NCI-H345 treated with DMSO at 0.1 percent for 48 hours (cell line): ENCODE measurements around the gene NPIPA5.
"Not testable (repeated sequence)": the region's sequence is repeated elsewhere in the genome, so short reads cannot be mapped to it uniquely, and the experiment has no call there.

Experiments used
- DNase-seq: peaks from one replicate; lab custom pipeline; 2025; ENCODE audit not compliant: unreplicated experiment; lab: John Stamatoyannopoulos, UW

Gene NPIPA5

DNA sequence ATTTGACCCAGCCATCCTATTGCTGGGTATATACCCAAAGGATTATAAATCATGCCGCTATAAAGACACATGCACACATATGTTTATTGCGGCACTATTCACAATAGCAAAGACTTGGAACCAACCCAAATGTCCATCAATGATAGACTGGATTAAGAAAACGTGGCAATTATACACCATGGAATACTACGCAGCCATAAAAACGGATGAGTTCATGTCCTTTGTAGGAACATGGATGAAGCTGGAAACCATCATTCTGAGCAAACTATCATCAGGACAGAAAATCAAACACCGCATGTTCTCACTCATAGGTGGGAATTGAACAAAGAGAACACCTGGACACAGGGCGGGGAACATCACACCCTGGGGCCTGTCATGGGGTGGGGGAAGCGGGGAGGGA lies 14.9 kb upstream of the NPIPA5 start:
- not testable (repeated sequence) for DNase-seq

DNA sequence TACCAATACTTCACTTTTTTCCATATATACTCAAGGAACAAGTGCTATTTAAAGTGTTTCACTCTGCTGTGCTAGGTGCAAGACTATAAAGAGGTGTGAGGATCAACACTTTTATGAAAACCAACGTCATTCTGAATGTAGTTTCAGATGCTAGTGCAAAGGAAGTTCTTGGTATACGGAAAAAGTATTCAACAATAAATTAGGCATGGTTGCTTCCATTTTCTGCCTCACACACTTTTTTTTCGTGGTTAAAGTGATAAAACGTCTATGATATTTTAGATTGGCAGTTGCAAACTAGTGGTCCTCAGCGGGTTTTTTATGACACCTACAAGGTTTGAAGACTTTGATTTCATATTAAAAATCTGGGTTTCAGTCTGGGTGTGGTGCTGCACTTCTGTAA lies 11.8 kb upstream of the NPIPA5 start:
- not testable (repeated sequence) for DNase-seq

DNA sequence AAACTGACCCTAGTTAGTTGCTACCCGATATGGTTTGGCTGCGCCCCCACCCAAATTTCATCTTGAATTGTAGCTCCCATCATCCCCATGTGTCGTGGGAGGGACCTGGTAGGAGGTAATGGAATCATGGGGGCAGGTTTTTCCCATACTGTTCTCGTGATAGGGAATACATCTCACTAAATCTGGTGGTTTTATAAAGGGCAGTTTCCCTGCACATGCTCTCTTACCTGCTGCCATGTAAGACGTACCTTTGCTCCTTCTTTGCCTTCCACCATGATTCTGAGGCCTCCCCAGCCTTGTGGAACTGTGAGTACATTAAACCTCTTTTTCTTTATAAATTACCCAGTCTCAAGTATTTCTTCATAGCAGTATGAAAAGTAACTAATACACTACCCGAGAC lies 10.0 kb upstream of the NPIPA5 start:
- DNase-seq = not testable (repeated sequence)

- DNase-seq = not testable (repeated sequence)
Observed at GRCh38 chr16:15382810-15383209, 4.7 kb upstream of the NPIPA5 start.

DNA sequence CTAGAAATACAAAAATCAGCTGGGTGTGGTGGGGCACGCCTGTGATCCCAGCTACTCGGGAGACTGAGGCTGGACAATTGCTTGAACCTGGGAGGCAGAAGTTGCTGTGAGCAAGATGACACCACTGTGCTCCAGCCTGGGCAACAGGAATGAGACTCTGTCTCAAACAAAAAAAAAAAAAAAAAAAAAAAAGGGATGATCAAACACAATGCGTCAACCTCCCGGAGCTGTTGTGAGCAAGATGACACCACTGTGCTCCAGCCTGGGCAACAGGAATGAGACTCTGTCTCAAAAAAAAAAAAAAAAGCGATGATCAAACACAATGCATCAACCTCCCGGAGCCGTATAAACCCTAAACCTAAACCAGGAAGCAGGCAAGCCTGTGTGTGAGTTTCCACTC lies 20.6 kb downstream of the NPIPA5 start:
- DNase-seq = not testable (repeated sequence)

DNA sequence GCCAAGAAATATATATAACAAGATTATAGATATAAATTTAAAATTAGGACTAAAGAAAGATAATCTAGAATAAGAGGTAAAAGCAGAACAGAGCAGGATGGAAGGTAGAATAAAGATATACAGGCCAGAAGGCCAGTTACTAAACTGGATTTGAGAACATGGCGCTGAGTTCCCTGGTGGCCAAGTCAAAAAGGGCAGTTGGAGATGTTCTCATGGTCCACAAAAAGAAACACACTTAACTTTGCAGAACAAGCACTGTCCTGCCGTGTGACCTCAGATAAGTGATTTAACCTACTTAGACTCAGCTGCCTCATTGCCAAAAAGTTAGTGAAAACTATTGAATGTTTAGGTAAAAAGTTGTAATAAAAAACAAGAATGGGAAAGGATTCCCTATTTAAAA lies 23.2 kb downstream of the NPIPA5 start:
- not testable (repeated sequence) for DNase-seq

DNA sequence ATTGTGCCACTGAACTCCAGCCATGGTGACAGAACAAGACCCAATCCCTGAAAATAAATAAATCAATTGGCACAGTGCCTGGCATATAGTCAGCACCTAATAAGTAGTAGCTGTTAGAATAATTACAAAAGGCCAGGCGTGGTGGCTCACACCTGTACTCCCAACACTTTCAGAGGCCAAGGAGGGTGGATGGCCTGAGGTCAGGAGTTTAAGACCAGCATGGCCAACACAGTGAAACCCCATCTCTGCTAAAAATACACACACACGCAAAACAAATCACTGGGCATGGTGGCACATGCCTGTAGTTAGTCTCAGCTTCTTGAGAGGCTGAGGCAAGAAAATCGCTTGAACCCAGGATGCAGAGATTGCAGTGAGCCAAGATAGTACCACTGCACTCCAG lies 25.2 kb downstream of the NPIPA5 start:
- not testable (repeated sequence) for DNase-seq

DNA sequence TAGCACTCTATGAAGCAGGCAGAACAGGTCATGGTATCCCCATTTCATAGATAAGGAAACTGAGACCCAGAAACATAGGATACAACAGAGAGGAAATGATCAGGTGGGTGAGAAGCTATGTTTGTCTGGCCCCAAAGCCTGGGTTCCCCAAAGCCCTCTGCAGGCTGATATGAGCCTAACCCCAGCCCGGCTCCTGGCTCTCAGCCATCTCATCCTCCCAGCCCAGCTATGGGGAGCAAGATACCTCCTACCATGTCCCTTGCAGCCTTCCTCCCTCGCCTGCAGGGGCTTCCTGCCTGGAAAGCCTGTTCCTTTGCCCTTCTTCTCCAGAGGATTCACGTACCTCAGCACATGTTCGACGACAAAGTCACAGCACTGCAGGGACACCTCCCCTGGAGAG lies 26.3 kb downstream of the NPIPA5 start:
- DNase-seq = not testable (repeated sequence)

- not testable (repeated sequence) for DNase-seq
Observed at GRCh38 chr16:15351251-15351650, 26.8 kb downstream of the NPIPA5 start.

DNA sequence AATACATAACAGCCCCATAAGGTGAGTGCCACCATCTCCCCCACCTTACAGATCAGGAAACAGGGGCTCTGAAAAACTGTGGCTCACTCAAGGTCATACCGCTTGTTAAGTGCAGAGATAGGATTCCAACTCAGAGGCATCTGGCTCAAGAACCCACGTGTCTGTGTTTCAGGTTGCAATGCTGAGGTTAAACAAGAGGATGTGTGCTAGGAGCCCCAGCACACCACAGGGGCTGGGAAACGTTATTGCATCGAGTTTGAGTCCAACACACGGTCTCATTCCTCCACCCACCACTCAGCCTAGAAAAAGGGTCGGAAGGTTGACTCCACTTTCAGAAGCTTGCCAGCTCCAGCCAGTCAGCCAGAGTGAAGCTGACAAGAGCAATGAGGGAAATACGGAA lies 29.4 kb downstream of the NPIPA5 start:
- not testable (repeated sequence) for DNase-seq

DNA sequence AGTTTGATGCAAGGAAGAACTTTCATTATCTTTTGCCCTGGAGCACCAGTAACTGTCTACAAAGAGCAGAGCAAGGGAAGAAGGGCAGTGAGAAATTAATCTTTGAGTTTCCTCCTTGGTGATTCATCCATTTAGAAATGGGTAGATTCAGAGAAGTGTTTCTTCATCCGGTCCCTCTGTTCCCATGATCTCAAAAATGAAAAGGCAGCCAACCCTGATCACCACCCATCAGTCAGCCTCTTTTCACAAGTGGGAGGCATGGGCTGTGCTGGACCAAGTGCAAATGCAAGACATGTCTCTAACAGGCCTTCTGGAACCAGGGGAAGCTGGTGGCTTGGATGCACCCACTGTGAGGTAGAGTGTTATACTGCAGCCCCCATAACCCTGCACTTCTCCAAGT lies 35.8 kb downstream of the NPIPA5 start:
- DNase-seq = not testable (repeated sequence)

- DNase-seq = not testable (repeated sequence)
Observed at GRCh38 chr16:15338986-15339385, 39.1 kb downstream of the NPIPA5 start.

DNA sequence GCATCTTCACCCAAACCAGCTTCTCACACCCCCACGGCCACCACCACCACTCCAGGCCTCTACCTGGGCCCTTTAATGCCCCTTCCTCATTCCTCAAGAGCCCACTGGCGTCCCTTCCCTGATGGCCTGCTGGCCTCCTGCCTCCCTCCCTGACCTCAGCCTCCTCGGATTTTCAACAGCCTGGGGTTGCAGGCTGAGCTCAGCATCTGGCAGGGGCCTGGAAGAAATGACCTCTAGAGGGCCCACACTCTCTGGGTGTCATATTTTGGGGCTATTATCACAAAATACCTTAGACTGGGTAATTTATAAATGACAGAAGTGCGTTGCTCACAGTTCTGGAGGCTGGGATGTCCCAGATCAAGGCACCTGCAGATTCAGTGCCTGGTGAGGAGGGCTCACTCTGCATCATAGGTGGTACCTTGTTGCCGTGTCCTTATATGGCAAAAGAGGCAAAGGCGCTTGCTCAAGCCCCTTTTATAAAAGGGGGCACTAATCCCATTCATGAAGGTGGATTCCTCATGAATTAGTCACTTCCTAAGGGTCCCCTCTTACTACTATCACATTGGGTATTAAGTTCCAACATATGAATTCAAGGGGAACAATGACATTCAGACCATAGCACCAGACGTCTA lies 40.0 kb downstream of the NPIPA5 start:
- not testable (repeated sequence) for DNase-seq

- DNase-seq = not testable (repeated sequence)
Observed at GRCh38 chr16:15335609-15336008, 42.5 kb downstream of the NPIPA5 start.

DNA sequence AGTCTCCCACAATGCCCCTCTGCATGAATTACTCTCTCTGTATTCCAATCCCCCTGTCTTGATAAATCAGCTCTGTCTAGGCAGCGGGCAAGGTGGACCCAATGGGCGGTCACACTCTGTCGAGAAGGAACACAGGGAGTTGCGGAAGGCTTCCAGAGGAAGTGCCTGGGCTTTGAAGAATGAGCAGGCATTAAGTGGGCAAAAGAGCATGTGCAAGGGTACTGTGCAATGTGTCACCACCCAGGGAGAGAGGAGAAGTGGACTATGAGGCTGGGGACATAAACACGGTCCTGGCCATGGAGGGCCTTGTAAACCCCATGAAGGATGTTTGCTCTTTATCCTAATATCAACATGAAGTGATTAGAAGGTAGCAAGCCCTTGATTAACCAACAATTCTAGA lies 44.1 kb downstream of the NPIPA5 start:
- not testable (repeated sequence) for DNase-seq

- DNase-seq = not testable (repeated sequence)
Observed at GRCh38 chr16:15330978-15331377, 47.1 kb downstream of the NPIPA5 start.

GRCh38 chr16:15324954-15325353 lies 53.1 kb downstream of the NPIPA5 start:
- DNase-seq = not testable (repeated sequence)

- not testable (repeated sequence) for DNase-seq
Observed at GRCh38 chr16:15323373-15323772, 54.7 kb downstream of the NPIPA5 start.

DNA sequence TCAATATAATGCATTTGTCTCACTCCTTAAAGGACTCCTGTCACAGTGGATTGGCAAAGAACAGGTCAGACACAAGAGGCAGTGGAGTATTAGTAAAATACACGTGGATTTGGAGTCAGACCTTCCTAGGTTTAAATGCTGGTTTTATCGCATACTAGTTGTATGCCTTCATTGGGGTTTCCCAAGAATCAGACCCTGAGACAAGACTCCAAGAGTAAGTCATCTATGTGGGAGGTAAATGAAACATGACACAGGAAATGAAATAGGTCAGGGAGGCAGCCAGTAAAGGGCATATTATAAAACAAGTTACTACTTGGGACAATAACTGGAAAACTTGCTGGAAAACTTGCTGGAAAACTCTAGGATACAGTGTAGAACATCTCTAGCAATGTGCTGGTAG lies 56.9 kb downstream of the NPIPA5 start:
- DNase-seq = not testable (repeated sequence)

GRCh38 chr16:15314562-15314961 lies 63.5 kb downstream of the NPIPA5 start:
- DNase-seq = not testable (repeated sequence)
